ENCODE results near the gene IGF2BP3.

Gene IGF2BP3

GRCh38 chr7:23458044-23458443, 12.2 kb downstream of the IGF2BP3 start:
- no peak overlapping the region for H2BK120ac ChIP-seq (ENCODE audit: low read depth, low read length)
- no peaks in the 10 kb centered on the region for H3K4me1 ChIP-seq (ENCODE audit: control insufficient read depth, insufficient read depth, low read depth, low read length)
- no peak overlapping the region for H3K9ac ChIP-seq (ENCODE audit: low read length)
- H3K27ac ChIP-seq (ENCODE audit: low read length, poor library complexity, severe bottlenecking) = no peak overlapping the region
- no peak for DNase-seq
- H2AK5ac ChIP-seq (ENCODE audit: low read length, severe bottlenecking) = no peak overlapping the region
- H3K23ac ChIP-seq (ENCODE audit: low read length in 2 of 2) = no peak overlapping the region
- no peak overlapping the region for H2BK15ac ChIP-seq (ENCODE audit: low read depth, poor library complexity, severe bottlenecking)
- H2BK12ac ChIP-seq (ENCODE audit: low read length in 2 of 2) = no peak overlapping the region
- H3K4me2 ChIP-seq (ENCODE audit: low read length, poor library complexity, severe bottlenecking) = no peak overlapping the region
- H3K27me3 ChIP-seq (ENCODE audit: control insufficient read depth in 1 of 2, insufficient read depth in 1 of 2, low read length in 2 of 2) = peaks cover 0 to 51% of the 10 kb centered on the region in 2 experiments
- no peak overlapping the region for H4K91ac ChIP-seq (ENCODE audit: low read length)
- WGBS = 93% methylated on average over 3 of the region's 3 CpGs
- no peak overlapping the region for H3K4me3 ChIP-seq (ENCODE audit: insufficient read depth in 1 of 2, low read depth in 1 of 2, low read length in 2 of 2)
- no peak overlapping the region for H2BK5ac ChIP-seq (ENCODE audit: low read depth, low read length, poor library complexity, severe bottlenecking)
- no peak overlapping the region for H4K8ac ChIP-seq (ENCODE audit: low read length)
- H3K18ac ChIP-seq (ENCODE audit: low read depth in 1 of 2, low read length in 2 of 2) = no peak overlapping the region
- H3K79me1 ChIP-seq (replicated peaks; ENCODE audit: low read length, poor library complexity, severe bottlenecking) = no peaks in the 10 kb centered on the region
- H3K36me3 ChIP-seq (ENCODE audit: control insufficient read depth in 1 of 2, insufficient read depth in 2 of 2, low read depth in 1 of 2, low read length in 2 of 2) = peaks cover 0 to 4% of the 10 kb centered on the region in 2 experiments
- H3K14ac ChIP-seq (ENCODE audit: low read length in 2 of 2) = no peak overlapping the region
- no peaks in the 10 kb centered on the region for H3K9me3 ChIP-seq (ENCODE audit: control insufficient read depth, low read length)
- no peak overlapping the region for H2AFZ ChIP-seq (ENCODE audit: low read depth, low read length)
- no peak overlapping the region for H3K4ac ChIP-seq (ENCODE audit: low read depth in 1 of 2, low read length in 2 of 2)

GRCh38 chr7:23456093-23456492, 14.2 kb downstream of the IGF2BP3 start:
- H3K4me1 ChIP-seq (ENCODE audit: control insufficient read depth, insufficient read depth, low read depth, low read length) = no peaks in the 10 kb centered on the region
- no peak overlapping the region for H2BK12ac ChIP-seq (ENCODE audit: low read length in 2 of 2)
- H3K27ac ChIP-seq (ENCODE audit: low read length, poor library complexity, severe bottlenecking) = no peak overlapping the region
- no peak overlapping the region for H3K9ac ChIP-seq (ENCODE audit: low read length)
- no peak overlapping the region for H3K14ac ChIP-seq (ENCODE audit: low read length in 2 of 2)
- H3K23ac ChIP-seq (ENCODE audit: low read length in 2 of 2) = no peak overlapping the region
- H2BK15ac ChIP-seq (ENCODE audit: low read depth, poor library complexity, severe bottlenecking) = no peak overlapping the region
- DNase-seq = no peak
- H3K18ac ChIP-seq (ENCODE audit: low read depth in 1 of 2, low read length in 2 of 2) = no peak overlapping the region
- no peak overlapping the region for H4K91ac ChIP-seq (ENCODE audit: low read length)
- no peak overlapping the region for H3K4ac ChIP-seq (ENCODE audit: low read depth in 1 of 2, low read length in 2 of 2)
- H3K9me3 ChIP-seq (ENCODE audit: control insufficient read depth, low read length) = no peaks in the 10 kb centered on the region
- no peak overlapping the region for H3K4me3 ChIP-seq (ENCODE audit: insufficient read depth in 1 of 2, low read depth in 1 of 2, low read length in 2 of 2)
- no peak overlapping the region for H4K8ac ChIP-seq (ENCODE audit: low read length)
- H3K4me2 ChIP-seq (ENCODE audit: low read length, poor library complexity, severe bottlenecking) = no peak overlapping the region
- no peak overlapping the region for H2BK5ac ChIP-seq (ENCODE audit: low read depth, low read length, poor library complexity, severe bottlenecking)
- no peak overlapping the region for H2BK120ac ChIP-seq (ENCODE audit: low read depth, low read length)
- H3K27me3 ChIP-seq (ENCODE audit: control insufficient read depth in 1 of 2, insufficient read depth in 1 of 2, low read length in 2 of 2) = peaks cover 0 to 40% of the 10 kb centered on the region in 2 experiments
- 95% methylated on average over 1 of the region's 3 CpGs for WGBS
- peaks cover 0 to 4% of the 10 kb centered on the region in 2 experiments for H3K36me3 ChIP-seq (ENCODE audit: control insufficient read depth in 1 of 2, insufficient read depth in 2 of 2, low read depth in 1 of 2, low read length in 2 of 2)
- H2AK5ac ChIP-seq (ENCODE audit: low read length, severe bottlenecking) = no peak overlapping the region
- no peak overlapping the region for H2AFZ ChIP-seq (ENCODE audit: low read depth, low read length)
- H3K79me1 ChIP-seq (replicated peaks; ENCODE audit: low read length, poor library complexity, severe bottlenecking) = no peaks in the 10 kb centered on the region

- Histone ChIP-seq H3K4me1 (ENCODE audit: control insufficient read depth, insufficient read depth, low read depth, low read length) (no peaks in the 10 kb centered on the region), H4K8ac (ENCODE audit: low read length) (no peak overlapping the region), H2BK5ac (ENCODE audit: low read depth, low read length, poor library complexity, severe bottlenecking) (no peak overlapping the region), H3K4me2 (ENCODE audit: low read length, poor library complexity, severe bottlenecking) (no peak overlapping the region), H3K9me3 (ENCODE audit: control insufficient read depth, low read length) (no peaks in the 10 kb centered on the region), H3K9ac (ENCODE audit: low read length) (no peak overlapping the region), H4K91ac (ENCODE audit: low read length) (no peak overlapping the region), H3K27ac (ENCODE audit: low read length, poor library complexity, severe bottlenecking) (no peak overlapping the region), H3K27me3 (ENCODE audit: control insufficient read depth in 1 of 2, insufficient read depth in 1 of 2, low read length in 2 of 2) (peaks cover 0 to 34% of the 10 kb centered on the region in 2 experiments), H3K14ac (ENCODE audit: low read length in 2 of 2) (no peak overlapping the region), H2AK5ac (ENCODE audit: low read length, severe bottlenecking) (no peak overlapping the region), H3K4ac (ENCODE audit: low read depth in 1 of 2, low read length in 2 of 2) (no peak overlapping the region), H3K36me3 (ENCODE audit: control insufficient read depth in 1 of 2, insufficient read depth in 2 of 2, low read depth in 1 of 2, low read length in 2 of 2) (peaks cover 0 to 4% of the 10 kb centered on the region in 2 experiments), H3K4me3 (ENCODE audit: insufficient read depth in 1 of 2, low read depth in 1 of 2, low read length in 2 of 2) (no peak overlapping the region), H3K23ac (ENCODE audit: low read length in 2 of 2) (no peak overlapping the region), H2AFZ (ENCODE audit: low read depth, low read length) (no peak overlapping the region), H2BK120ac (ENCODE audit: low read depth, low read length) (no peak overlapping the region), H2BK12ac (ENCODE audit: low read length in 2 of 2) (peak overlapping the region in 1 of 2 experiments; percentile 10), H3K18ac (ENCODE audit: low read depth in 1 of 2, low read length in 2 of 2) (no peak overlapping the region), H3K79me1 (replicated peaks; ENCODE audit: low read length, poor library complexity, severe bottlenecking) (peaks cover 1% of the 10 kb centered on the region), H2BK15ac (ENCODE audit: low read depth, poor library complexity, severe bottlenecking) (no peak overlapping the region)
- 78% methylated on average over 5 of the region's 5 CpGs for WGBS
- no peak for DNase-seq
Observed at GRCh38 chr7:23454881-23455526, 15.3 kb downstream of the IGF2BP3 start.

GRCh38 chr7:23450518-23450917, 19.8 kb downstream of the IGF2BP3 start:
- Histone ChIP-seq H3K36me3 (ENCODE audit: control insufficient read depth in 1 of 2, insufficient read depth in 2 of 2, low read depth in 1 of 2, low read length in 2 of 2) (peaks cover 0 to 15% of the 10 kb centered on the region in 2 experiments), H2AK5ac (ENCODE audit: low read length, severe bottlenecking) (no peak overlapping the region), H3K9me3 (ENCODE audit: control insufficient read depth, low read length) (no peaks in the 10 kb centered on the region), H3K79me1 (replicated peaks; ENCODE audit: low read length, poor library complexity, severe bottlenecking) (peaks cover 10% of the 10 kb centered on the region), H2BK120ac (ENCODE audit: low read depth, low read length) (no peak overlapping the region), H2BK15ac (ENCODE audit: low read depth, poor library complexity, severe bottlenecking) (no peak overlapping the region), H2BK12ac (ENCODE audit: low read length in 2 of 2) (no peak overlapping the region), H2AFZ (ENCODE audit: low read depth, low read length) (no peak overlapping the region), H3K4ac (ENCODE audit: low read depth in 1 of 2, low read length in 2 of 2) (no peak overlapping the region), H4K91ac (ENCODE audit: low read length) (no peak overlapping the region), H3K4me2 (ENCODE audit: low read length, poor library complexity, severe bottlenecking) (no peak overlapping the region), H3K4me1 (ENCODE audit: control insufficient read depth, insufficient read depth, low read depth, low read length) (peaks cover 4% of the 10 kb centered on the region), H3K27me3 (ENCODE audit: control insufficient read depth in 1 of 2, insufficient read depth in 1 of 2, low read length in 2 of 2) (peaks cover 0 to 7% of the 10 kb centered on the region in 2 experiments), H2BK5ac (ENCODE audit: low read depth, low read length, poor library complexity, severe bottlenecking) (no peak overlapping the region), H3K14ac (ENCODE audit: low read length in 2 of 2) (no peak overlapping the region), H3K27ac (ENCODE audit: low read length, poor library complexity, severe bottlenecking) (no peak overlapping the region), H3K4me3 (ENCODE audit: insufficient read depth in 1 of 2, low read depth in 1 of 2, low read length in 2 of 2) (no peak overlapping the region), H3K23ac (ENCODE audit: low read length in 2 of 2) (no peak overlapping the region), H3K18ac (ENCODE audit: low read depth in 1 of 2, low read length in 2 of 2) (no peak overlapping the region), H3K9ac (ENCODE audit: low read length) (no peak overlapping the region), H4K8ac (ENCODE audit: low read length) (no peak overlapping the region)
- 99% methylated on average over 4 of the region's 6 CpGs for WGBS
- DNase-seq = no peak

All from mesenchymal stem cell (in vitro differentiated cells and primary cell).